Subcutaneous adipose tissue (tissue), 4 donors: ENCODE results near the gene RUNX2. TPM values are rescaled to one million over a fixed set of nuclear protein-coding genes. Genes with fewer than 3 reads are reported as not detected.

Source experiments
- CTCF ChIP-seq: fragments of 450-650 bp; IDR thresholded peaks from one replicate; pipeline ENCODE4 v1.5.1; 2016; ENCODE audit warnings: low read depth, mild to moderate bottlenecking, control low read depth, antibody characterized with exemption, moderate library complexity
- total RNA-seq, 4 donors: library from RNA; depleted of rRNA; stranded (reverse); fragments of >200 nt; gene quantifications; one replicate each; pipeline ENCODE4 v1.1.0, GENCODE V29; 2016

RUNX2 gene
- total RNA-seq, 4 donors from 2014 or later, result 1.3 to 4.6 (median 2.6) TPM

- no peak for TF ChIP-seq CTCF
Measured at GRCh38 chr6:45630801-45631200, 302.7 kb downstream of the RUNX2 start.

- no peak for TF ChIP-seq CTCF
Measured at GRCh38 chr6:45631396-45631795, 303.3 kb downstream of the RUNX2 start.

- no peak for TF ChIP-seq CTCF
Measured at GRCh38 chr6:45633272-45633908, 305.3 kb downstream of the RUNX2 start.

- no peak for TF ChIP-seq CTCF
Measured at GRCh38 chr6:45634231-45634630, 306.1 kb downstream of the RUNX2 start.

- TF ChIP-seq CTCF, result no peak
Measured at GRCh38 chr6:45635284-45635867, 307.2 kb downstream of the RUNX2 start.

GRCh38 chr6:45637056-45637455 lies 308.9 kb downstream of the RUNX2 start:
- TF ChIP-seq CTCF, result no peak

- TF ChIP-seq CTCF, result no peak
Measured at GRCh38 chr6:45637611-45638257, 309.6 kb downstream of the RUNX2 start.
